ENCODE data around the gene HECTD4.

DNA sequence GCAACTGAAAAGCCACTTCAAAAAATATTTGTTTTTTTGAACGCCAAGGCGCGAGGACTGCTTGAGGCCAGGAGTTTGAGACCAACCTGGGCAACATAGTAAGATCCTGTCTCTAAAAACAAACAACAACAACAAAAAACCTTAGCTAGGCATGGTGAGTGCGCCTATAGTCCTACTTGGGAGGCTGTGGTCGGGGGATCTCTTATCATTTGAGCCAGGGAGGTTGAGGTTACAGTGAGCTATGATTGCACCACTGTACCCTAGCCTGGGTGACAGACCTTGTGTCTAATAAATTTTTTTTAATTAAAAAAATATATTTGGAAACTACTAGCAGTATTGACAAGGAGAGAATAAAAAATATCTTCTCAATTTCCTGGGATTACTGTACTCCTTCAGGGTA is 143.8 kb downstream of the HECTD4 start:
- TF ChIP-seq, protein P1, sequence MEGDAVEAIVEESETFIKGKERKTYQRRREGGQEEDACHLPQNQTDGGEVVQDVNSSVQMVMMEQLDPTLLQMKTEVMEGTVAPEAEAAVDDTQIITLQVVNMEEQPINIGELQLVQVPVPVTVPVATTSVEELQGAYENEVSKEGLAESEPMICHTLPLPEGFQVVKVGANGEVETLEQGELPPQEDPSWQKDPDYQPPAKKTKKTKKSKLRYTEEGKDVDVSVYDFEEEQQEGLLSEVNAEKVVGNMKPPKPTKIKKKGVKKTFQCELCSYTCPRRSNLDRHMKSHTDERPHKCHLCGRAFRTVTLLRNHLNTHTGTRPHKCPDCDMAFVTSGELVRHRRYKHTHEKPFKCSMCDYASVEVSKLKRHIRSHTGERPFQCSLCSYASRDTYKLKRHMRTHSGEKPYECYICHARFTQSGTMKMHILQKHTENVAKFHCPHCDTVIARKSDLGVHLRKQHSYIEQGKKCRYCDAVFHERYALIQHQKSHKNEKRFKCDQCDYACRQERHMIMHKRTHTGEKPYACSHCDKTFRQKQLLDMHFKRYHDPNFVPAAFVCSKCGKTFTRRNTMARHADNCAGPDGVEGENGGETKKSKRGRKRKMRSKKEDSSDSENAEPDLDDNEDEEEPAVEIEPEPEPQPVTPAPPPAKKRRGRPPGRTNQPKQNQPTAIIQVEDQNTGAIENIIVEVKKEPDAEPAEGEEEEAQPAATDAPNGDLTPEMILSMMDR (conservative IDR thresholded peaks at IDR 0.05; ENCODE audit: low read length): no peak
- TF ChIP-seq EZH2phosphoT487 (IDR thresholded peaks at IDR 0.05; ENCODE audit: borderline replicate concordance, low read depth, low read length): no peak
